ENCODE measurements around the gene DNTTIP2.

The DNTTIP2 gene

GRCh38 chr1:93847811-93848288 is 31.2 kb downstream of the DNTTIP2 start:
- TF ChIP-seq CTCF (IDR thresholded peaks at IDR 0.05; ENCODE audit: low read depth, low read length, missing control alignments) = no peak
- peak overlapping the region; percentile 60 for H3K4me3 ChIP-seq (replicated peaks; ENCODE audit: low read depth, low read length)
- DNase-seq (ENCODE audit: extremely low read depth, low read depth) = peak; percentile 46

- peak; percentile 72 for DNase-seq (ENCODE audit: extremely low read depth, low read depth)
- peak overlapping the region; percentile 60 for H3K4me3 ChIP-seq (replicated peaks; ENCODE audit: low read depth, low read length)
Observed at GRCh38 chr1:93846992-93847810, 31.8 kb downstream of the DNTTIP2 start.

GRCh38 chr1:93846206-93846991 is 32.6 kb downstream of the DNTTIP2 start:
- peak overlapping the region; percentile 60 for H3K4me3 ChIP-seq (replicated peaks; ENCODE audit: low read depth, low read length)
- no peak for TF ChIP-seq CTCF (IDR thresholded peaks at IDR 0.05; ENCODE audit: low read depth, low read length, missing control alignments)
- peak; percentile 49 for DNase-seq (ENCODE audit: extremely low read depth, low read depth)

More at GRCh38 chr1:93846992-93847810, 31.8 kb downstream of the DNTTIP2 start:
- no peak for TF ChIP-seq CTCF (IDR thresholded peaks at IDR 0.05; ENCODE audit: low read depth, low read length, missing control alignments)

GRCh38 chr1:93845538-93846205 is 33.3 kb downstream of the DNTTIP2 start:
- DNase-seq (ENCODE audit: extremely low read depth, low read depth) = peak; percentile 43
- H3K4me3 ChIP-seq (replicated peaks; ENCODE audit: low read depth, low read length) = peak overlapping the region; percentile 60
- no peak for TF ChIP-seq CTCF (IDR thresholded peaks at IDR 0.05; ENCODE audit: low read depth, low read length, missing control alignments)

GRCh38 chr1:93844262-93845045 is 34.6 kb downstream of the DNTTIP2 start:
- peak; percentile 82 for TF ChIP-seq CTCF (IDR thresholded peaks at IDR 0.05; ENCODE audit: low read depth, low read length, missing control alignments)
- DNase-seq (ENCODE audit: extremely low read depth, low read depth) = peak; percentile 72
- H3K4me3 ChIP-seq (replicated peaks; ENCODE audit: low read depth, low read length) = no peak overlapping the region
